MV-4-11 (cell line): Measurements from ENCODE around the gene MIR17HG.
"Not testable (repeated sequence)": the region's sequence is repeated elsewhere in the genome, so short reads cannot be mapped to it uniquely, and the experiment has no call there.

ENCODE experiments used
- DNase-seq: peaks from one replicate; lab custom pipeline; 2025; lab: John Stamatoyannopoulos, UW

MIR17HG gene

DNA sequence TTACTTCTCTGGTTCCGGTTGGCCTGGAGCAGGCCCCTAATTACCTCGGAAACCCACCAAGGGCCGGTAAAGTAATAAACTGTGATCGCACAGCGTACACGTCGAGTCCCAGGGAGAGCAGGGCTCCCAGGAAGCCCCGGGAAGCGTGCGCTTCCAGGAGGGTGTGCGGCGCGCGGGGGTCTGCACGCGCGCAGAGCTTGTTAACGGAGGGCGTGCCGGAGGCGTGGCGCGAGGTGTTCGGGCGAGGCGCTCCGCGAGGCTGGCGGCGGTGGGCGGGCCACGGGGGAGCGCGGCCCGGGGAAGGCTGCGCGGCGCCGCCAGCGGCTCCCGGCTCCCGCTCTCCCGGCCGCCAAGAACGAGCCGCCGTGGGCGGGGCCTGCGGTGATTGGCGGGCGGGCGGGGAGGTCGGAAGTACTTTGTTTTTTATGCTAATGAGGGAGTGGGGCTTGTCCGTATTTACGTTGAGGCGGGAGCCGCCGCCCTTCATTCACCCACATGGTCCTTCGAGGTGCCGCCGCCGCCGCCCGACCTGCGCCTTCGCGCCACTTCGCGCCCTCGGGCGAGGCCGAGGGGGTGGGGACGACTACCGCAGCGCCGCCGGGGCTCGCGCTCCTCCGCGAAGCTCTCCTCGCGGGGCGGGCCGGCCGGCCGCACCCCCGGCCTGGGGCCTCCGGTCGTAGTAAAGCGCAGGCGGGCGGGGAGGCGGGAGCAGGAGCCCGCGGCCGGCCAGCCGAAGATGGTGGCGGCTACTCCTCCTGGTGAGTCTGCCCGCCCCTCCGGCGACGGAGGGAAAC, at the start of gene MIR17HG:
TSS of gene MIR17HG (plus strand) at position 486 of the 794 bp plus-strand sequence.
- DNase-seq, result peak; percentile 86

DNA sequence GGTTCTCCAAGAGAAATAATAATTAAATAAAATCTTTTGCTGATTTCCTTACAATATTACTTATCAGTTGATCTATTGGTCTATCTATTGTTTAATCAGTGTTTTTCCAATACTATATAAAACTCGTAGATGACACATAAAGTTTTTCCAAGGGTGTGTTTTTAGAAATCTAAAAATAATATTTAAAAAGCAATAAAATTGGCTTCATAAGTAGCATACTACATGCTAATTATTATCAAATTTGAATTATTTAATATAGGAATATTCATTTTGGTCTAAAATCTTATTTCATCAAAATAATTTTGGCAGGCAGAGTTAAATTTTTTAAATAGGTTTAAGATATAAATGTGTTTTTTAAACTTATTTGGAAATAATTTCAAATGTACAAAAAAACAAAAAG, 49.4 kb upstream of the MIR17HG start:
- DNase-seq, result no peak

DNA sequence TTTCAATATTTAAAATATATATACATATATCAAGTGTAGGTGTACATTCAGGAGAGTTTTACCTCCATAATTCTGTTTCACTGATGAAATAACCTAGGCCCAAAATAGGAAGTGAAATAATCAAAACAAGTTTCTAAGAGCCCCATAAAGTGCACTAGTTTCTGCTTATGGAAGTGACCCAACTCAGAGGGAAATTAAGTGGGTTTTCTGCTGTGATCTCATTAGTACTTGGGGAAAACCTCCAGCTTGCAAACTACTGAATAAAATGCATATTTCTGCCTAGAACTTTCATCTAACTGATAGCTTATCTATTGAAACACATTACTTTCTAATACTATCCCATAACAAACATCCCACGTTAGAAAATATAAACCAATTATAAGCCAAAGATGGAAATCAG, 45.4 kb upstream of the MIR17HG start:
- peak; percentile 42 for DNase-seq

DNA sequence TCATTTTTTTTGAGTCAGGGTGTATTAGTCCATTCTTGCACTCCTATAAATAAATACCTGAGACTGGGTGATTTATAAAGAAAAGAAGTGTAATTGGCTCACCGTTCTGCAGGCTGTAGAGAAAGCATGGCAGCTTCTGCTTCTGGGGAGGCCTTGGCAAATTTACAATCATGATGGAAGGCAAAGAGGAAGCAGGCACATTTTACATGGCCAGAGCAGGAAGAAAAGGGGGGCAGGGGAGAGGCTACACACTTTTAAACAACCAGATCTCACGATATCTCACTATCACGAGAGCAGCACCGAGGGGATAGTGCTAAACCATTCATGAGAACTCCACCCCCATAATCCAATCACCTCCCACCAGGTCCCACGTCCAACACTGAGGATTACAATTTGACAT, 44.5 kb upstream of the MIR17HG start:
- peak; percentile 52 for DNase-seq

DNA sequence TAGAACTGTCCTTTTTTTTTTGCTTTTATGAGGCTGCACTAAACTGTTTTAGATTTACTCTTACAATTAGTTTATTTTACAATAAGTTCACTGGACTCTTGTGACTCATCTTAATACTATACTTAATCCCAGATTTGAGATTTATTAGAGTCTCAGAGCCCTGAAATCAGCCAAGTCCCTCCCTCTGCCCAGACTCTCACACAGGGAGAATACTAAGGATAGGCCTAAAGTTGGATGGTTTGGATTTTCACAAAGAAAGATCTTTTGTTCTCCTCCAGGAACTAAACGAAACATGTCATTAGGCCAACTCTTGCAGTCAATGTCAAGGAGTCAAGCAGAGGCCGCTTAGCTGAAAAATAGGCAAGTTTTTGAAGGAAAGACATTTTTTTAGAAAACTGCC, 42.7 kb upstream of the MIR17HG start:
- DNase-seq, result no peak

DNA sequence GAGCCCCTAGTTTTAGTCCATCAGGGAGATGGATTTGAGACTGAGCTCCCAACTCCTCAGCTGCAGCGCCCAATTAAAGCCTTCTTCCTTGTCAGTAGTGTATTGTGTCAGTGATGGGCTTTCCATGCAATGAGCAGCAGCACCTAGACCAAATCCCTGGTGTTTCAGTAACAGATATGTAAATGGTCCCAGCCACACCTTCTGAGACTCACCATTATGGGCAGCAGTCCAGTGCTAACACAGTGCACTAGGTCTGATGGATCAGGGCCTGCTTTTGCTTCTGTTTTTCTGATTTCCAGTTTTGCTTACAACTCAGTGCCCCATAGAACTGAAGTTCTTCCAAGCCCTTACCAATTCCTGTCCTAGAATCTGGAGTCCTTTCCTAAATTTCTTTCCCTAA, 41.8 kb upstream of the MIR17HG start:
- no peak for DNase-seq

DNA sequence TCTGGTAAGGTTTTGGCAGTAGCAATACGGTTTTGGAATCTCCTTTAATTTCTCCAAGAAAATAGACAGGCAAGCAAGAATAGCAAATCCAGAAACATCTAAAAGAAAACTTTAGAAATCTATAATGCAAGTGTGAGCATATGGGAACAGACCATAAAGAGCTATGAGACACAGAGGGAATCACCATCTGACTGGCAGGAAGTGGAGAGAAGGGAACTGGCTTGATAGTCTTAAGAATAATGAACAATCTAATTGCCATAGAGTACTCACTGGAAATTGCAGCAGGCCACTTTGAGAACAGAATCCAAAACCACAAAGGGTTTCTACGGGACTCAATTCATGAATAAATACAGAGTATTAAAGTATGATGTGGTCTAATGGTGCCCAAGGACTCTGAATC, 39.6 kb upstream of the MIR17HG start:
- no peak for DNase-seq

DNA sequence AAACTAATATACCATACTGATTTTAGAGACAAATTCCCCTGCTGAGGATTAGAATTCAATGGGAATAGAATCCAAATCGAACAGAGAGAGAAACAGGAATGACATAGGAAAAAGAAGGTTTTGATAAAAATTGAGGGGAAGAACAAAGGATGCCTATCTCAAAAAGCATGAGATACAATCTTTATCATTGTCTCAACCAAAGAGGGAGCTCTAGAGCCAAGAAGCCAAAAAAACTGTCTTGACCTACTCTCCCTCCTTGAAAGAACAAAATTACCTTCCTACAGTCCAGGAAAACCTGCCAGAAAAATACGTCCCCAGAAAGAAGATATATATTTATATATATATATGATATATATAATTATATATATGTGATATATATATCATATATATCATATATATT, 39.2 kb upstream of the MIR17HG start:
- peak; percentile 1 for DNase-seq

DNA sequence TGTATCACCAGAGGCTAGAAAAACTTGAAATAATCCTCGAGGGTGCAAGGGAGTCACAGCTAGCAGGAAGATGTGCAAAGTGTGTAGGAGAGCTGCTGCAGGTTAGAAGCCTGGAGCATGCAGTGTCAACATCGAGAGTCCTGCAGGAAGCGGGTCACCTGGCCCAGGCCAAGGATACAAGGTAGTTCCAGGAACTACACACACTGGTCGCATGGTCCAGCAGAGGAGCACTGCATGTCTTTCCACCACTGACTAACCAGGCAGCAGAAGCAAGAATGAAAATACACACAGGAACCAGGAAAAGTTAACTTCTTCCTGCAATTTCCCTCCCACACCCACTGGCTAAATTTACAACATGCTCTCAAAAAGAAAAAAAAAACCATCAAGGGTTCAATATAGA, 36.0 kb upstream of the MIR17HG start:
- no peak for DNase-seq

DNA sequence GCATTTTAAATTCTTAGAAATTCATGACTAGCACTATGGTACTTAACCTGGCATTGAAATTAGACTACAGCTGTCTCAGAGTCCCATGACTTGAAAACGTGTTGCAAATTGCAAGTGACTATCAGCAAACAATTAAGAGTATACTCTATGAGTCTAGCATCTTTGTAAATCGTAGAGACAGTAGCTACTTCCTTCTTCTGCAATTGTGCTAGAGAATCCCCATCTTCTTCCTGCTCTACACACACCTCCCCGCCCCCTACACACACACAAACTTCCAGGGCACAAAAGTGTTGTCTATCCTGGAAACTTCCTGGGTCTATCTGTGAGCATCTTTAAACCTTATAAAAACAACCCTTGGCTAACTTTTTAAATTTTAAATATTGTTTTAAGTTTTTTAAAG, 35.2 kb upstream of the MIR17HG start:
- DNase-seq, result peak; percentile 37

DNA sequence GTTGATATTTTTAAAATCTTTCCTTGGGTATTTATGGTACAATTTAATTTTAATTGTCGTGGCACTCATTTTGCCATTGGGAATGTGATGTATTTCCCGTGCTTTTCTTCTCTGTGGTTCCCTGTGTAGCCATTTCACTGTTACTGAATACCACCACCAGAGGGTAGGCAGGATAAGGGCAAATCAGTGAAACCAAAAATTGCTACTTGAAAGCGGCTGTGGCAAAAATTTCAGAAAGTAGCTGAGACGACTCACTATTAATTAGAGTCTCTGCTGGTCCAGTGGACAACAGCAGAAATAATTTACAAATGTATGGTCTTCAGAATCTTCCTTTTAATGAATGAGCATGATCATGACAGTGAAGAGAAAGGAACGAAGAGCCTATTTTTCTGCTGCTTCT, 34.4 kb upstream of the MIR17HG start:
- DNase-seq, result peak; percentile 3

DNA sequence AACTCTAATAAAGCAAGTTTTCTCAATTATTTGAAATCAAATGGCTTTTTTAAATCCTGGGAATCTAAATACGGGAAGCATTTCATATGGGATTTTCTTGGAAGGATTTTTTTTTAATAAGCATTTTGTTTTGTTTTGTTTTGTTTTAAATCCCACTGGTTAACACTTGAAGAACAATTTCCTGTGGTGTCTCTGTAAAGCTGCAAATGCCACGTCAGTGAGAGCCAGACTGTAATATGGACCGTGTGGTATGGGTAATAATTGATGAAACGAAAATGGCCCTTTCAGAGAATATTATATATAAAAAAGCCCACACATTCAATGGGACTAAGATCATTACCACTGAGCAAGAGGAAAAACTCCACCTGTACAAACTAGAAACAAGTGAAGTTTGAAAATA, 33.9 kb upstream of the MIR17HG start:
- no peak for DNase-seq

DNA sequence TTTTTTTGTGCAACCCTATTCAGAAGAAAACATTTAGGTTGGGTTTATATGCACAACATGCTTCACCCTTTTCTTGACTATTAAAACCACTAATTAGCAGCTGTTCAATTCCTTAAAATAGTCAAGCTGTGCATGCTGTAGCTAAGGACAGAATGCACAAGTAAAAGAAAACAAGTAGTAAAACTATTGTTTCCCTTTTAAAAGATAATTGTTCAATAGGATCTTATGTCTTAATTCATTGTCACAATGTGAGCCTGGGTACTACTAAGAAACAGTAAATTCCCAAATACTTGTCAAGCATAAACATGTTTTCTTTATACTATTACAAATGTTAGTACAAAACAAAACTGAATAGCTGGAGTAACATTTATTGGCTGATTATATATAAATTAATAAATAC, 32.6 kb upstream of the MIR17HG start:
- DNase-seq, result no peak

DNA sequence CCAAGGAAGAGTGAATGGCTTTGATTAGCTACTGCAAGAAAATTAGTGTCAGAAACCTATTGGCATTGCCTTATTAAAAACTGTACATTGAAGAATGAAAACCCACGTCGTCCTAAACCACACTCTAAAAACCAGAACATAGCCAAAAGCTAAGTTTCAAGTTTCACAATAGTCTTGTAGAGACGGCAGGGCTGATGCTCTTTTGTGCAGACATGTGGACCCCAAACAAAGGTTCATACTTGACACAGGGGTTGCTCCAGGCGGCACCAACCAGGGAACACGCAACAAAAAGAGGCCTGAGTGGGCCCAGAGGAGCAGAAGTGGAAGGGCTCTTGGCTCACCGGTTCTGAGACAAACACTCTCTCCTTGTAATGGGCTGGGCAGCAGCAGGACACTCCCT, 28.6 kb upstream of the MIR17HG start:
- DNase-seq, result no peak

DNA sequence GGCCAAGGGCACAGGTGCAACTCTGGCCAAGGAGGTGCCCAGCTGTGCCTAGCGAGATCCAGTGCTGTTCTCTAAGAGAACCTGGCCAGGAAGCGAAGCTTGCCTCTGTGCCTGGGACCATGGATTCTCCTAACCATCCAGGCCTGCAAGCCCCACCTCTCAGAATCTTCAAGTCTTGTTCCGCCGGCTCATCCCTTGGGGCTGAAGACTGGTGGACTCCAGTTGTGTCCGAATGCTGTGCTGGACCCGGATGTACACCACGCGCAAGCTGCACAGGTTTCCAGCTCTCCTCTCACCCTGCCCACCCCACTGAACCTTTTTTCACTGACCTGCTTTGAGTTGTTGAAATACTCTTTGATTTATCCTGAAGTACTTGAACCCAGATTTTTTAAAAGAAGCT, 27.5 kb upstream of the MIR17HG start:
- DNase-seq, result no peak

DNA sequence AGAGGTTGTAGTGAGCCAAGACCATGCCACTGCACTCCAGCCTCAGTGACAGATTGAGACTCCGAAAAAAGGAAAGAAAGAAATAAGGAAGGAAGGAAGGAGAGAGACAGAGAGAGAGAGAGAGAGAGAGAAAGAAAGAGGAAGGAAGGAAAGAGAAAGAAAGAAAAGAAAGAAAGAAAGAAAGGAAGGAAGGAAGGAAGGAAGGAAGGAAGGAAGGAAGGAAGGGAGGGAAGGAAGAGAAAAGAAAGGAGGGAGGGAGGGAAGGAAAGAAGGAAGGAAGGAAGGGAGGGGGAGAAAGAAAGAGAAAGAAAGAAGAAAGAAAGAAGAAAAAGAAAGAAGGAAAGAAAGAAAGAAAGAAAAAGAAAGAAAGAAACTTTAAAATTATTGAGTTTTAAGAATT, 26.5 kb upstream of the MIR17HG start:
- not testable (repeated sequence) for DNase-seq

DNA sequence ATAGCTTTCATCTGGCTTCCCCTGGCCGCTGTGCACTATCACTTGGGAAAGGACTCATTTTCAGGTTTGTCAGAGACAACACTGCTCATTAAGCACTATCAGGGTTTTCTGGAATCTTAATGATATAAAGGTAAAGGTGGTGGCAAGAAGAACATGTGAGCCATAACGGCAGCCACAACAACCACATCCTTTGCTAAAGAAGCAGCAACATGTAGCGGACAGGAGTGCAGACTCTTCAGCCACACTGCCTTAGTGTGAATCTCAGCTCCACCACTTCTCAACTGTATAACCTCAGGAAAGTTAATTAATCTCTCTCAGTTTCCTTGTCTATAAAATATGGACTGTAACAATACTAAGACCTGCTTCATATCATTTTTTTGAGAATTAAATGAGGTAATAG, 24.1 kb upstream of the MIR17HG start:
- DNase-seq, result no peak

DNA sequence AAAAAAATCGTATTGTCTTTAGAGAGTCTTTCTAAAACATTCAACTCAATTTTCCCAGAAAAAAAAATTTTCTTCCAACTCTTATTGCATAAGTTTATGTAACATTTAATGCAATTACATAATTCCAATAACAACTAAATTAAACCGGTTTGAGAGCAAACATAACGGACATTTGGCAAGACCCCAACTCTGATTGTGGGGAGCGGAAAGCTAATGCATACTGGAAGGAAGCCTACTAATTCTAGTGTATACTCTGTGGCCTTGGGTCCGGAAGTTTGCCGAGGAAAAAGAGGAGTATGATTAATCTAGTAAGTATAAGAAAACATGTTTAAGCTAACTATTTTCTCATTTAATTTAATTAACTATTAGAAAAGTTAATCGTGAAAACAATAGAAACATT, 21.3 kb upstream of the MIR17HG start:
- DNase-seq, result no peak

DNA sequence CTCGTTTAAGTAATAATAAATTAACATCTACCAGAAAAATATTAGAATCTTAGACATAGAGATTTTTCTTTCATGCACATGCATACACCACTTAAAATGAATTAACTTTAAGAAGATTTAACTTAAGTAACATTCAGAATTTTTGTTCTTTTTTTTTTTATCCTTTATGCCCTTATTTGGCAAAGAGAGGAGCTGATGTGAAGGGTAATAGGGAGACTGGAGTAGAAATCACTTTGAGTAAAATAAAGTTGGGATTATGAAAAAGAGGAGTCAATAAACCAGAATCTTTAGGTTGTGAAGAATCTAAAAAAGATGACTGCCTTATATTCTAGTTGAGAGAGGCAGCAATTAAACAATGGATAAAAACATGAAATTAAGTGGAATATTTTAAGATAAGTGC, 18.8 kb upstream of the MIR17HG start:
- no peak for DNase-seq

DNA sequence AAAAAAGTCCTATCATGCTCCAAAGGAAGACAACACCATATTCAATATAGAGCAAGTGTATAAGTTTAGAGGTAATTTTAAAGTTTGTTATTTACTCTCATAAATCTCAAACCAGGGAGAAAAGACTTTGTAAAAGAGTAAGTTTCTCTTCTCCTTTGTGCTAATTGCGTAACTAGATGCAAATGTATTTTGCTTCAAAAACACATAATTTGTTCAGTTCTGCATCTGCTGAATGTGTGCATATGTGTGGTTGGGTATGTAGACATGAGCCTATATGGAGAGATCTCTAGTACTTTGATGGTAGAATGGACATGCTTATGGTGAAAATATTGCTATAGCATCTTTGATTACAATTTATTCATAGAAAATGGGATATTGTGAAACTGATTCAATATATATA, 17.8 kb upstream of the MIR17HG start:
- DNase-seq, result peak; percentile 80

DNA sequence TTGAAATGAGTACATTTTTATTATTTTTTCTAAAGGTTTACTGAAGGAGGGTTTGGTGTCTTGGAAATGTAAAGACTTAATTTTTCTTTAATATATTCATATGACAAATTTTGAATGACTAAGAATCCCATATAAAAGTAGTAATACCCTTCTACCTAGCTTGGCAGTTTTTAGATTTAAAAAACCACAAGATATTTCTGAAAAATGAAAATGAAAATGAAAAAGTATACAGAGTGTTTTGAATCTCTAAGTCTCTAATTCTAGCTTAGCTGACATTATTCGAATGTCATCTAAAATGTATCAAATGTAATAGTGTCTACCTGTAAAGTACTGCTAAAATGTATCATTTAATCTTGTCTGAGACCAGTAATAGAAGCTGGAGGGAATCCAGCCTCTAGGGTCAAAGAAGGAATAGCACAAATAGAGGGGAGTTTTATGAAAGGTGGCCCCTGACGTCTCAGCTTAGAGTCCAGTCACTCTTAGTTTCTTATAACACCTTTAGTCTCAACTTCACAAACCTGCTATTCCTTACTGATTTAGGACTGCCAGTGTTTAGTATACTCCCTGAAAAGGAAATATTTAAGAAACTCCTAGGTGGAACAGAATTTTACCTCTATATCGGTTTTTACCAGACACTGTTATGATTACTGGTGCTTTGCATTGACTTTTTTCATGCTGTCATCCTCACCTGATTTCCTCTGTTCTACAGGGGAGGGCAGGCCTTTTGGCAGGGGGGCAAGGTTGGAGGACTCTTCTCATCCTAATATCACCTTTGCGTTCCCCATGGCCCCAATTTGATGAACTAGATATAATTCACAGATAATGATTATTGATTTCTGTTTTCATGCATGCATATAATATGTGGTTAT, 16.2 kb upstream of the MIR17HG start:
- DNase-seq, result no peak

DNA sequence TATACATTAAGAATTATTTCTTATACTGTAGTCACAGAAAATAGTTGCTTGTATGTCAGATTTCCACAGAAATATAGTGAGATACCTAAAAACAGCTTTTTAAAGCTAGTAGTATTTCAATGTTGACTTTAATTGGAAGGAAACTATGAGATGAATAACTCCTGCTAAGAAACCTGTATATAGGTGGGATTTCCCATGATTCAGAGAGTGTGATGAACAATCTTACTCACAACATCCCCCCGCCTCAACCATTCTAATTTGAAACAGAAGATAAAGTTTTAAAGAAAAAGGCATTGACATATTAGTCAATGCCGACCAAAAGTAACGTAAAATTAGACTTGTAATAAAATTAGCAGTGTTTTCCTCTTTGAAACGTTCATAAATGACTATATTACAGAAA, 1.4 kb upstream of the MIR17HG start:
- no peak for DNase-seq

DNA sequence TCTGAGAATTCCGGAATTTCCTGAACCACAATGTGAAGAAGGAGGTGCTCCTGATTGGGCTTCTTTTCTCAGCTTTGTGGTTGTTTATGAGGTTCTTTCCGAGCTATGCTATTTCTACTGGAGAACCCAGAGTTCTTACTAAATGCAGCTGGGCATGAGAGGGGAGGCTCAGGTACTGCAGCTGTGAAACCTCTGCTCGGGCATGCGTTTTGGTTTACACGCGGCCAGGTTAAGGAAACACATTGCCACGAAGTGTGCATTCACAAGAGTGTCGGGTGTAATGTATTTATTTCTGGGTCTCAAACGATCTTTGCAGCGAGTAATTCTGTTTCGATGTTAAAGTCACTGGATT, 661 bp upstream of the MIR17HG start:
- DNase-seq, result no peak
